ENCODE results near the gene EXOSC3. TPM values are rescaled to one million over a fixed set of nuclear protein-coding genes. Genes with fewer than 3 reads are reported as not detected.

EXOSC3 gene
- total RNA-seq, 1 donor from 2014 or later, result 82.2 TPM

DNA sequence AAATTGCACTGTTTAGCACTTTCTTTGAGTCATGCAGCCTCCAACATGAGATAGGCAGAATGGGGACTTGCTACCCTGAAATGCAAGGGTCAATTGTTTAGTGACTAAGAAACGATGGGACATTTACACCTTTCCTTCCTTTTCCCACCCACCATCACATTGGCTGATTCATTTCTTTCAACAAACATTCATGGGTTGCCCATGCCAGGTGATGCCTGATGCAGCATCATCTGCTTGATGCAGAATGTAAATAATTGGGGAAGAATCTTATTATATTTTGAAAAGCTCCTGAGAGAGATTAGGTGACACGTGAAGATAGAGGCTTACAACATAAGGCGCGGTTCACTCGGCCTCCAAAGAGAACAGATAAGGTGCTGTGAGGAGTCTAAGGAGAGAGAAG, 35.7 kb downstream of the EXOSC3 start:
- no peak for DNase-seq (ENCODE audit: low read depth, low spot score)
- Mint-ChIP-seq H3K27me3 (ENCODE audit: low read depth) (no peaks in the 10 kb centered on the region), H3K9me3 (peaks cover 2% of the 10 kb centered on the region), H3K27ac (ENCODE audit: unreplicated experiment) (no peak overlapping the region), H3K4me1 (peaks cover 7% of the 10 kb centered on the region), H3K36me3 (ENCODE audit: low read depth) (no peaks in the 10 kb centered on the region), H3K4me3 (no peak overlapping the region)
- TF ChIP-seq, protein P1, sequence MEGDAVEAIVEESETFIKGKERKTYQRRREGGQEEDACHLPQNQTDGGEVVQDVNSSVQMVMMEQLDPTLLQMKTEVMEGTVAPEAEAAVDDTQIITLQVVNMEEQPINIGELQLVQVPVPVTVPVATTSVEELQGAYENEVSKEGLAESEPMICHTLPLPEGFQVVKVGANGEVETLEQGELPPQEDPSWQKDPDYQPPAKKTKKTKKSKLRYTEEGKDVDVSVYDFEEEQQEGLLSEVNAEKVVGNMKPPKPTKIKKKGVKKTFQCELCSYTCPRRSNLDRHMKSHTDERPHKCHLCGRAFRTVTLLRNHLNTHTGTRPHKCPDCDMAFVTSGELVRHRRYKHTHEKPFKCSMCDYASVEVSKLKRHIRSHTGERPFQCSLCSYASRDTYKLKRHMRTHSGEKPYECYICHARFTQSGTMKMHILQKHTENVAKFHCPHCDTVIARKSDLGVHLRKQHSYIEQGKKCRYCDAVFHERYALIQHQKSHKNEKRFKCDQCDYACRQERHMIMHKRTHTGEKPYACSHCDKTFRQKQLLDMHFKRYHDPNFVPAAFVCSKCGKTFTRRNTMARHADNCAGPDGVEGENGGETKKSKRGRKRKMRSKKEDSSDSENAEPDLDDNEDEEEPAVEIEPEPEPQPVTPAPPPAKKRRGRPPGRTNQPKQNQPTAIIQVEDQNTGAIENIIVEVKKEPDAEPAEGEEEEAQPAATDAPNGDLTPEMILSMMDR (conservative IDR thresholded peaks at IDR 0.05), result no peak

DNA sequence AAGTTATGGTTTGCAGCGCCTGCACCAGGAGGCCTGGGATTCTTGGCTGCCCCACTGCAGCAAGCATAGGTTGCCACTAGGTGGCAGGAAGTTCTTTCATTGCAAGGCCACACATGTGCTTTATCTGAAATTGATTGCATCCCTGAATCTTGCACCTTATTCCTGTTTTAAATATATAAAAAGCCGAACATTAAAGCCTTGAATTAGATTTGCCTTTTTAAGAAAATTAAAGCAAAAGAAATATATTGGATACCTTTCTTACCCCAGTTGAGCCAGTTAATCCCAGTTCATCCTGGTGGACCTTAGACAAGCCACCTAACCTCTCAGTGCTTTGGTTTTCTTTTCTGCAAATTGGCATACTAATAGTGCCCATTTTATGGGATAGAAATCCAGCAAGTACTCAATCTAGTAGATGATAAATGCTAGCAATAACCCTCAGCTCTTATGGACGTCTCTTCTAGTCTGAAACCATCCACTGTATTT, 37.6 kb downstream of the EXOSC3 start:
- Mint-ChIP-seq H3K27ac (ENCODE audit: unreplicated experiment) (no peak overlapping the region), H3K36me3 (ENCODE audit: low read depth) (no peaks in the 10 kb centered on the region), H3K4me3 (no peak overlapping the region), H3K27me3 (ENCODE audit: low read depth) (no peaks in the 10 kb centered on the region), H3K4me1 (peaks cover 3% of the 10 kb centered on the region), H3K9me3 (no peaks in the 10 kb centered on the region)
- DNase-seq (ENCODE audit: low read depth, low spot score), result peak; percentile 58
- TF ChIP-seq, protein P1 (conservative IDR thresholded peaks at IDR 0.05), result peak; percentile 90

DNA sequence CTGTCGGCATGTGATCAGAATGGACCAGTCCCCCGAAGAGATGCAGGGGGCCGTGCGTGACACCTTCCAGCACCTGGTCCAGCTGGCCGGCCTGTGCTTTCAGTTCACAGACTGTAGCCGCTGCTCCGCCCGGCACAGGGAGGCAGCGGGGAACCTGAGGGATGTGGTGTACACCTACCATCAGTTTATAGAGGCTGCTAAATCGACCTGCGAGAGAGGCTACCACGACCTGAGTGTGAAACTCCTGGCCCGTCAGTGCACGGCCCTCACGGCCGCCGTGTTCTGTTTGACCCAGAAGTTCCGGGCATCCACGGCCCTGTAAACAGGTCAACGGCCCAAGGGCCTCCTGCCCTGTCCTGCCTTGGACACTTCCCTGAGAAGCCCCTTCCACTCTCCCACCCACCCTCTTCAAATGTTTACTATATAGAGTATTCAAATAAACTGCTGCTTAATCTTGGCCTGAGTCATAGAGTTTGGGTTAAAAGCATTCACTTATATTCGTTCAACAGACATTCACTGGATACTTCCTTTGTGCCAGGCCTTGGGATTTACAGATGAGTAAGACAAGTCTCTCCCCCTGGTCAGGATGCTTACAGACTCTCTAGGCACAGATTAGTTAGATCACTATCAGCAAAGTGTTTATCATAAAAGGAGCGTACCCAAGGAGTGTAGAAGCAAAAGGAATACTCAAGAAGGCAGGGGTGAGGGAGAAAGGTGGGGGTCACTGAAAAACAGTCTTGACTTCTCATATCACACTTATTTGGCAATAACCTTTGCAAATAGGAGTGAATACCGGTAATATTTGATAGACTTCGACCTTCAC, 38.2 kb downstream of the EXOSC3 start:
- Mint-ChIP-seq H3K4me1 (peaks cover 7% of the 10 kb centered on the region), H3K4me3 (no peak overlapping the region), H3K27ac (ENCODE audit: unreplicated experiment) (no peak overlapping the region), H3K36me3 (ENCODE audit: low read depth) (no peaks in the 10 kb centered on the region), H3K9me3 (no peaks in the 10 kb centered on the region), H3K27me3 (ENCODE audit: low read depth) (no peaks in the 10 kb centered on the region)
- TF ChIP-seq, protein P1 (conservative IDR thresholded peaks at IDR 0.05), result no peak
- DNase-seq (ENCODE audit: low read depth, low spot score), result no peak

DNA sequence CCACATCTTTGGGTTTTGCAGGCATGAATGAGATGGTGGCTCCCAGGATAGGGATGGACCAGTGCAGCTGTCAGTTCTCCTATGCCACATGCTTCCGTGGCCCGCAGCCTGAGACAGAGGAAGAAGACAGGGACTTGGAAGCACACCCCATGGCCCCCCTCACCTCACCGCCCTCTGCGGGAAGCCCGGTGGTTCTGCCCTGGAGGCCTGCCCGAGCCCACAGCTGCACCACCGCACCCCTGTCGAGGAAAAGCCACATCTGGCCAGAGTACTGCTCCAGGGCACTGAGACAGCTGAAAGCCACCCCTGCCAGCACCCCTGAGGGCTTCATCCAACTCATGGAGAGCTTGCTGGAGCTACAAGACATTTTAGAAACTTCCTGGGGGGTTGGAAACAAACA, 38.9 kb downstream of the EXOSC3 start:
- H3K4me1 Mint-ChIP-seq, result peaks cover 12% of the 10 kb centered on the region
- no peaks in the 10 kb centered on the region for H3K27me3 Mint-ChIP-seq (ENCODE audit: low read depth)
- no peak overlapping the region for H3K27ac Mint-ChIP-seq (ENCODE audit: unreplicated experiment)
- H3K36me3 Mint-ChIP-seq (ENCODE audit: low read depth), result no peaks in the 10 kb centered on the region
- TF ChIP-seq, protein P1 (conservative IDR thresholded peaks at IDR 0.05), result no peak
- DNase-seq (ENCODE audit: low read depth, low spot score), result no peak
- H3K9me3 Mint-ChIP-seq, result no peaks in the 10 kb centered on the region
- H3K4me3 Mint-ChIP-seq, result no peak overlapping the region

DNA sequence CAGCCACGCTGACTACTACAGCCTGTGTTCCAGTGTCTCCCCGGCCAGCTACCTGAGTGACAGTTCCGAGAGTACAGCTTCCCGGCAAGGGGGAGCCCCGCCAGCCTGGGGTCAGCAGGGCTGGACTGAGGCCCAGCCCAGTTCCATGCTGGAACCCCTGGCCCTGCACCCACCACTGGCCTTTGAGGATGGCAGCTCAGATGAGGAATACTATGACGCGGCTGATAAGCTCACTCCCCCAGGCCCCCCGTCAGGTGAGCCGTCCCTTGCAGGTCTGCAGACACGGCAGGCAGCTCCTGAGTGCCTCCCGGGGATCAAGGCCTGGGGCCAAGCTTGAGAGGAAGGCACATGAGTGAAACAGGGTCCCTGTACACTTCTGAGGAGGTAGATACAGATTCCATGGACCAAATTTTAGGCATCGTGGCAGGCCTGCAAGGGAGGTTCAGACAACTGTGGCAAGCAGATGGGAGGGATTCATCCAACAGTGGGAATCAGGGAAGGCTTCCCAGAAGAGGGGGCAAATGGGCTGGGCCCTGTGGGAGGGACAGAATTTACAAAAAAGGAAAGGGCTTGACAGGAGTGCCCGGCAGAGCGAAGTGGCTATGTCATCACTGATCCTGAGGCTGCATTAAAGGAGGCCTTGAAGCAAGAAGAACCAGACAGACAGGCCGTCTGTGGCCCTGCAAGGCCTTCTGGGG, 44.1 kb downstream of the EXOSC3 start:
- no peak for DNase-seq (ENCODE audit: low read depth, low spot score)
- Mint-ChIP-seq H3K36me3 (ENCODE audit: low read depth) (no peaks in the 10 kb centered on the region), H3K9me3 (no peaks in the 10 kb centered on the region), H3K4me3 (no peak overlapping the region), H3K4me1 (peaks cover 8% of the 10 kb centered on the region), H3K27ac (ENCODE audit: unreplicated experiment) (no peak overlapping the region), H3K27me3 (ENCODE audit: low read depth) (peaks cover 2% of the 10 kb centered on the region)
- TF ChIP-seq, protein P1 (conservative IDR thresholded peaks at IDR 0.05), result no peak

Data from neural crest cell (in vitro differentiated cells).